Activated effector memory CD4-positive, alpha-beta T cell treated with Interleukin-2 at 50 U/mL for 16 hours (primary cell): ENCODE measurements around the gene SOSTDC1.

Source experiments
- DNase-seq: peaks from one replicate; pipeline ENCODE4 v3.0.0-alpha.2; 2020

The SOSTDC1 gene

GRCh38 chr7:16417906-16418305, 47.6 kb downstream of the SOSTDC1 start:
- DNase-seq: no peak

GRCh38 chr7:16416289-16417282, 49.0 kb downstream of the SOSTDC1 start:
- no peak for DNase-seq

- DNase-seq: no peak
Observed at GRCh38 chr7:16412274-16413254, 53.0 kb downstream of the SOSTDC1 start.
